Tibial nerve (tissue), 4 donors: ENCODE measurements around the gene ACAD11.

Experiments used
- EP300 ChIP-seq, 2 donors: sonication (generic); formaldehyde crosslinking; IDR thresholded peaks; one replicate each; pipeline ENCODE4 v1.6.1; 2017; ENCODE audit warnings: antibody characterized with exemption in 2 of 2, mild to moderate bottlenecking in 1 of 2
- POLR2A ChIP-seq, 2 donors: fragments of 450-650 bp; IDR thresholded peaks; one replicate each; pipeline ENCODE4 v1.6.1; 2017; ENCODE audit warnings: antibody characterized with exemption in 2 of 2, mild to moderate bottlenecking in 2 of 2, moderate library complexity in 2 of 2
- TF ChIP-seq, protein P1 (sequence below), 5 experiments: fragments of 200-600 bp in 3 of 5; fragments of 450-650 bp in 2 of 5; sonication (generic) in 3 of 5; IDR thresholded peaks; one replicate each; pipeline ENCODE4 v1.5.1; 2016 to 2019; ENCODE audit warnings: antibody characterized with exemption in 5 of 5, mild to moderate bottlenecking in 3 of 5, moderate library complexity in 2 of 5

GRCh38 chr3:132593947-132594323 lies 65.7 kb downstream of the ACAD11 start:
- TF ChIP-seq, protein P1, sequence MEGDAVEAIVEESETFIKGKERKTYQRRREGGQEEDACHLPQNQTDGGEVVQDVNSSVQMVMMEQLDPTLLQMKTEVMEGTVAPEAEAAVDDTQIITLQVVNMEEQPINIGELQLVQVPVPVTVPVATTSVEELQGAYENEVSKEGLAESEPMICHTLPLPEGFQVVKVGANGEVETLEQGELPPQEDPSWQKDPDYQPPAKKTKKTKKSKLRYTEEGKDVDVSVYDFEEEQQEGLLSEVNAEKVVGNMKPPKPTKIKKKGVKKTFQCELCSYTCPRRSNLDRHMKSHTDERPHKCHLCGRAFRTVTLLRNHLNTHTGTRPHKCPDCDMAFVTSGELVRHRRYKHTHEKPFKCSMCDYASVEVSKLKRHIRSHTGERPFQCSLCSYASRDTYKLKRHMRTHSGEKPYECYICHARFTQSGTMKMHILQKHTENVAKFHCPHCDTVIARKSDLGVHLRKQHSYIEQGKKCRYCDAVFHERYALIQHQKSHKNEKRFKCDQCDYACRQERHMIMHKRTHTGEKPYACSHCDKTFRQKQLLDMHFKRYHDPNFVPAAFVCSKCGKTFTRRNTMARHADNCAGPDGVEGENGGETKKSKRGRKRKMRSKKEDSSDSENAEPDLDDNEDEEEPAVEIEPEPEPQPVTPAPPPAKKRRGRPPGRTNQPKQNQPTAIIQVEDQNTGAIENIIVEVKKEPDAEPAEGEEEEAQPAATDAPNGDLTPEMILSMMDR (IDR thresholded peaks at IDR 0.05) = no peak
- no peak for TF ChIP-seq POLR2A (IDR thresholded peaks at IDR 0.05)
- no peak for TF ChIP-seq EP300 (IDR thresholded peaks at IDR 0.05)
